Epithelial cell of esophagus (primary cell): ENCODE results near the gene TUBA4B.

Experiments used
- DNase-seq: peaks from one replicate; pipeline ENCODE4 v3.0.0; 2010; ENCODE audit warnings: low read depth
- H3K4me3 ChIP-seq: 2 replicates; pipeline ENCODE4 v1.5.1; 2011; ENCODE audit warnings: mild to moderate bottlenecking, low read length, control low read depth
- TF ChIP-seq, protein P1 (sequence below): IDR thresholded peaks from 2 replicates; pipeline ENCODE4 v1.5.1; 2011; ENCODE audit warnings: low read depth, mild to moderate bottlenecking, low read length, control low read depth, inconsistent platforms; ENCODE audit not compliant: insufficient read depth; ENCODE audit errors: missing control alignments

The TUBA4B gene

DNA sequence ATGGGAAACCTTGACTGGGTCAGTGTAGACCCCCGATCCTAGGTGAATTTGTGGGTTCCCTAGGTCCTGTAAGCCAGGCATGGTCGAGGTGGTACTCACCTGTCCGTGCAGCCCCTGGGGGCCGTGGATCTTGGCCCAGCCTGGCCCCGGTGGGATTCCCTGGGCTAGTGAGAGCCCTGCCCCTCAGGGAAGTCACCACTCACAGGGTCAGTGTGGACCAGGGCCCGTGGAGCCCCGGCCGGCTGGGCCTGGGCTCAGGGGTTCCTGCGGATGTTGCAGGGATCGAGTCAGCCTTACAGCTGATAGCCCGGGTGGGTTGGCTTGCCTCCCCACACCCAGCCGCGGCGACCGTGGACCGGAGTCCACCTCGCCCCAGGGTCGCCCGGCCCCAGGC, 24.1 kb upstream of the TUBA4B start:
- peak overlapping the region; percentile 98 for H3K4me3 ChIP-seq
- DNase-seq = no peak
- TF ChIP-seq, protein P1, sequence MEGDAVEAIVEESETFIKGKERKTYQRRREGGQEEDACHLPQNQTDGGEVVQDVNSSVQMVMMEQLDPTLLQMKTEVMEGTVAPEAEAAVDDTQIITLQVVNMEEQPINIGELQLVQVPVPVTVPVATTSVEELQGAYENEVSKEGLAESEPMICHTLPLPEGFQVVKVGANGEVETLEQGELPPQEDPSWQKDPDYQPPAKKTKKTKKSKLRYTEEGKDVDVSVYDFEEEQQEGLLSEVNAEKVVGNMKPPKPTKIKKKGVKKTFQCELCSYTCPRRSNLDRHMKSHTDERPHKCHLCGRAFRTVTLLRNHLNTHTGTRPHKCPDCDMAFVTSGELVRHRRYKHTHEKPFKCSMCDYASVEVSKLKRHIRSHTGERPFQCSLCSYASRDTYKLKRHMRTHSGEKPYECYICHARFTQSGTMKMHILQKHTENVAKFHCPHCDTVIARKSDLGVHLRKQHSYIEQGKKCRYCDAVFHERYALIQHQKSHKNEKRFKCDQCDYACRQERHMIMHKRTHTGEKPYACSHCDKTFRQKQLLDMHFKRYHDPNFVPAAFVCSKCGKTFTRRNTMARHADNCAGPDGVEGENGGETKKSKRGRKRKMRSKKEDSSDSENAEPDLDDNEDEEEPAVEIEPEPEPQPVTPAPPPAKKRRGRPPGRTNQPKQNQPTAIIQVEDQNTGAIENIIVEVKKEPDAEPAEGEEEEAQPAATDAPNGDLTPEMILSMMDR = no peak

DNA sequence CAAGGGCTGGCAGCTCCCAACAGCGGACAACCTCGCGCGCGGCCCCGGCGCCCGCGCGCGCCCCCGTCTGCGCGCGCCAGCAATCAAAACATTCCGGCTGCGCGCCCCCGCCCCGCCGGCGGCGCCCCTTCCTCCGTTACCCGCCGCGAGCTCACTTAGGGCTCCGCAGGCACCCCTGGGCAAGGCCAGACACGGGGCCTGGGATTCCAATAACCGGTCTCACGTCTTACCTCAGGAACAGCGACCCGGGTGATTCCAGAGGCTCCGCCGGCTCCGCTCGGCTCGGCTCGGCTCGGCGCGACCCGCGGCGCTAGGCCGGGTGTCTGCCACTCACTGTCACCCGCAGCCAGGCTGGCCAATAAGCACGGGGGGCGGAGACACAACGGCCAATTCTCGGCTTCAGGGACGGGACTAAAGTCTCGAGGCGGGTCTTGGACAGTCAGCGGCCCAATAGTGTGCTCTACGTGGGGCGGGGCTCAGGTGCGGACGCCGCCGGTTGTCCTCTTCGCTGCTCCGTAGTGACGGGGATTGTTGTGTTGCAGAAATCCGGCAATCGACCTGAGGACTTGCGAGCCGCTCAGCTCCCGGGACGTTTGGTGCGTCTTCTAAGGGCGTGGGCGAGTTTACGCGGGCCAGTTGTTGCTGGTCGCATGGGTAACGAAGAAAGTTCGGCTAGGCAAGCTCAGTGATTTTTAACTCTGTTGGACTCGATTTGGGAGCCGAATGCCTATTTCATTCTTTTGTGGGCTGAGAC, 23.6 kb upstream of the TUBA4B start, which contains the start of the genes ANKZF1 and ATG9A:
Gene ANKZF1 (plus strand): TSS at position 502 of the 754 bp plus-strand sequence. CDS start 452 bp downstream, outside the sequence.
Gene ATG9A (minus strand): TSS at position 332 of the 754 bp plus-strand sequence. CDS start 1,612 bp downstream, outside the sequence.
- DNase-seq = peak; percentile 100
- TF ChIP-seq, protein P1 = no peak
- H3K4me3 ChIP-seq = peak within 1 kb of the TSS; percentile 98

DNA sequence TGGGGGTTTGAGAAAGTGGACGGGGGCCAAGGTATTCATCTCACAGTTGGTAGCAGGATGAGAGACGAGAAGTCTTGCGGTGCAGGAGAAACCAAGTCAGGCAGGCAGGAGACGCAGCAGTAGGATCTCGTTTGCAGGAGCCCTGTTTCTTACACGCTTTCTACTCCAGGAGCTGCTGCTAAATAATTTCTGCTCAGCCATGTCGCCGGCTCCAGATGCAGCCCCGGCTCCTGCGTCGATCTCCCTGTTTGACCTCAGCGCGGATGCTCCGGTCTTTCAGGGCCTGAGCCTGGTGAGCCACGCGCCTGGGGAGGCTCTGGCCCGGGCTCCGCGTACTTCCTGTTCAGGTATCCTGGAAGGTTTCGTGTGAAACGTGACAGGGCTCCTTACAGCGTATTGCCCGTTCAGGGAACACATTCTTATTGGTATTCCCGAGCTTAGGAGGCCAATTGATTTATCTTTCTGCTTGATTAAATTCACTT, 22.9 kb upstream of the TUBA4B start:
- DNase-seq = peak; percentile 75
- H3K4me3 ChIP-seq = peak overlapping the region; percentile 98
- TF ChIP-seq, protein P1 = no peak

DNA sequence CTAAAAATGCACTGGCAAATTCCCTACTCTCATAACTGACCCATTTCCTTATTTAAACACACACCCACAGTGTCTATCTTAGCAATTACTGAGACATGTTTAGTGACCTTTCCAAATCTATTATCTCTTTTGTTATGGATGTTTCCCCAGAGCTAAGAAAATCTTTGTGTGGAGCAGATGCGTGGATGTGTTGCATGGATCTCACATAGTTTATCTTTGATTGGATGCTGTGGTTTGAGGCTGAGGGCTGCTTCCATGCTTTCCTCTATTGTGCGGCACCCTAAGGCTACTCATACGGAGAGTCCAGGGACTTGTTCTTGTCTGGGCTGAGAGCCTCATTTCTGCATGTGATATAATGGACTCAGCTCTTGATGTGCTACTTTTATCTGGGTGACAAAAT, 18.7 kb upstream of the TUBA4B start:
- TF ChIP-seq, protein P1 = no peak
- DNase-seq = no peak
- no peak overlapping the region for H3K4me3 ChIP-seq

DNA sequence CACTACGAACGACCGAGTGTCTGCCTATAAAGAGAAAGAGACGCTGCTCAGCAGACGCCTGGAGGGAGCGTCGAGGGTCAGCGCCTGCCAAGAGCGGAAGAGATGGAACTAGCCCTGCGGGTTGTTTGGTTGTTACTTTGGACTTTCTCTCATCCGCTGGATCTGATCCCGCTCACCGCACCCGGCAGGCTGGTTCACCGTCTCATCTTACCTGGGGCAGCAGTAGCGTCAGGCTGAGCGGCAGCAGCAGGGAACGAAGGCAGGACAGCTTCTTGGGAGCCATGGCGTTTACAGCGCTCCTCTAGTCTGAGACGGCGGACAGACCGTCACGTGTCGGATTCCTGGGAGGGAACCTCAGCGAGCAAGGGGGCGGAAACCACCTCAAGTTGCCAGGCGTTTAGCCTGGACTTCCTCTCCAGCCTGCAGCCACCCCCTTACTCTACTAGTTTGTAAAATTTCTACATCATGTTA, 9.7 kb upstream of the TUBA4B start:
- no peak overlapping the region for H3K4me3 ChIP-seq
- TF ChIP-seq, protein P1 = no peak

DNA sequence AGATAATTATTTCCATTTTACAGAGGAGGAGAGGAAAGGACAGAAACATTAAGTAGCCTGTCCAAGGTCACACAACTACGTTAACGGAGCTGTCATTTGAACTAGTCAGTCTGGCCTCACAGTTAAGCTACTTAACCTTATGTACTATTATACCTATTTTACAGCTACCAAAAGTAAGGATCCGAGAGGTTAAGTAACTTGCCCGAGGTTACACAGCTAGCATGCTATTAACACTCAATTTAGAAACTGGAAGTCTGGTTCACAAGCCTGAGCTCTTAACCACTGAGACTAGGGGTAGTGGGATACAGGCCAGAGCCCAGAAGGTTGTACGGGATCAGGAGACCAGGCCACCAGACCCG, 8.3 kb upstream of the TUBA4B start:
- TF ChIP-seq, protein P1 = no peak
- peak overlapping the region; percentile 62 for H3K4me3 ChIP-seq
- DNase-seq = no peak

More for the DNA sequence above, 9.7 kb upstream of the TUBA4B start:
- DNase-seq = no peak
